ENCODE results near the gene NALCN.

NALCN gene

GRCh38 chr13:101267656-101268055 is 148.7 kb downstream of the NALCN start:
- peak overlapping the region; percentile 55 for H3K4me2 ChIP-seq (ENCODE audit: low read length)
- H3K27me3 ChIP-seq (ENCODE audit: control insufficient read depth, insufficient read depth, low read length), result no peaks in the 10 kb centered on the region
- H3K36me3 ChIP-seq (ENCODE audit: insufficient read depth, low read length), result no peaks in the 10 kb centered on the region
- peaks cover 33% of the 10 kb centered on the region for H3K4me1 ChIP-seq (ENCODE audit: control insufficient read depth, insufficient read depth, low read length)
- no peak overlapping the region for H3K4me3 ChIP-seq (ENCODE audit: low read length)
- no peak overlapping the region for H3K9ac ChIP-seq (ENCODE audit: low read depth, low read length)
- H3K9me3 ChIP-seq (replicated peaks; ENCODE audit: low read length), result no peaks in the 10 kb centered on the region

GRCh38 chr13:101265934-101266333 is 150.4 kb downstream of the NALCN start:
- Histone ChIP-seq H3K27me3 (ENCODE audit: control insufficient read depth, insufficient read depth, low read length) (no peaks in the 10 kb centered on the region), H3K9me3 (replicated peaks; ENCODE audit: low read length) (no peaks in the 10 kb centered on the region), H3K4me3 (ENCODE audit: low read length) (no peak overlapping the region), H3K4me1 (ENCODE audit: control insufficient read depth, insufficient read depth, low read length) (peaks cover 33% of the 10 kb centered on the region), H3K9ac (ENCODE audit: low read depth, low read length) (no peak overlapping the region), H3K4me2 (ENCODE audit: low read length) (no peak overlapping the region), H3K36me3 (ENCODE audit: insufficient read depth, low read length) (no peaks in the 10 kb centered on the region)

- Histone ChIP-seq H3K4me2 (ENCODE audit: low read length) (no peak overlapping the region), H3K36me3 (ENCODE audit: insufficient read depth, low read length) (no peaks in the 10 kb centered on the region), H3K9ac (ENCODE audit: low read depth, low read length) (no peak overlapping the region), H3K27me3 (ENCODE audit: control insufficient read depth, insufficient read depth, low read length) (no peaks in the 10 kb centered on the region), H3K4me1 (ENCODE audit: control insufficient read depth, insufficient read depth, low read length) (peaks cover 33% of the 10 kb centered on the region), H3K4me3 (ENCODE audit: low read length) (no peak overlapping the region), H3K9me3 (replicated peaks; ENCODE audit: low read length) (no peaks in the 10 kb centered on the region)
Measured at GRCh38 chr13:101264931-101265330, 151.4 kb downstream of the NALCN start.

- no peaks in the 10 kb centered on the region for H3K27me3 ChIP-seq (ENCODE audit: control insufficient read depth, insufficient read depth, low read length)
- H3K4me1 ChIP-seq (ENCODE audit: control insufficient read depth, insufficient read depth, low read length), result peaks cover 33% of the 10 kb centered on the region
- H3K4me3 ChIP-seq (ENCODE audit: low read length), result no peak overlapping the region
- H3K9ac ChIP-seq (ENCODE audit: low read depth, low read length), result no peak overlapping the region
- H3K36me3 ChIP-seq (ENCODE audit: insufficient read depth, low read length), result no peaks in the 10 kb centered on the region
- no peak overlapping the region for H3K4me2 ChIP-seq (ENCODE audit: low read length)
- H3K9me3 ChIP-seq (replicated peaks; ENCODE audit: low read length), result no peaks in the 10 kb centered on the region
Measured at GRCh38 chr13:101262306-101262705, 154.0 kb downstream of the NALCN start.

GRCh38 chr13:101258509-101258908 is 157.8 kb downstream of the NALCN start:
- Histone ChIP-seq H3K4me2 (ENCODE audit: low read length) (peak overlapping the region; percentile 70), H3K4me3 (ENCODE audit: low read length) (peak overlapping the region; percentile 20), H3K9ac (ENCODE audit: low read depth, low read length) (peak overlapping the region; percentile 12), H3K36me3 (ENCODE audit: insufficient read depth, low read length) (no peaks in the 10 kb centered on the region), H3K9me3 (replicated peaks; ENCODE audit: low read length) (no peaks in the 10 kb centered on the region), H3K27me3 (ENCODE audit: control insufficient read depth, insufficient read depth, low read length) (no peaks in the 10 kb centered on the region), H3K4me1 (ENCODE audit: control insufficient read depth, insufficient read depth, low read length) (peaks cover 11% of the 10 kb centered on the region)

GRCh38 chr13:101258071-101258470 is 158.2 kb downstream of the NALCN start:
- H3K4me3 ChIP-seq (ENCODE audit: low read length), result peak overlapping the region; percentile 20
- peak overlapping the region; percentile 70 for H3K4me2 ChIP-seq (ENCODE audit: low read length)
- H3K36me3 ChIP-seq (ENCODE audit: insufficient read depth, low read length), result no peaks in the 10 kb centered on the region
- H3K9me3 ChIP-seq (replicated peaks; ENCODE audit: low read length), result no peaks in the 10 kb centered on the region
- H3K4me1 ChIP-seq (ENCODE audit: control insufficient read depth, insufficient read depth, low read length), result peaks cover 11% of the 10 kb centered on the region
- peak overlapping the region; percentile 50 for H3K9ac ChIP-seq (ENCODE audit: low read depth, low read length)
- H3K27me3 ChIP-seq (ENCODE audit: control insufficient read depth, insufficient read depth, low read length), result no peaks in the 10 kb centered on the region

- no peak overlapping the region for H3K4me3 ChIP-seq (ENCODE audit: low read length)
- no peak overlapping the region for H3K9ac ChIP-seq (ENCODE audit: low read depth, low read length)
- H3K4me2 ChIP-seq (ENCODE audit: low read length), result no peak overlapping the region
- H3K36me3 ChIP-seq (ENCODE audit: insufficient read depth, low read length), result no peaks in the 10 kb centered on the region
- no peaks in the 10 kb centered on the region for H3K4me1 ChIP-seq (ENCODE audit: control insufficient read depth, insufficient read depth, low read length)
- H3K9me3 ChIP-seq (replicated peaks; ENCODE audit: low read length), result no peaks in the 10 kb centered on the region
- H3K27me3 ChIP-seq (ENCODE audit: control insufficient read depth, insufficient read depth, low read length), result no peaks in the 10 kb centered on the region
Measured at GRCh38 chr13:101248739-101249514, 167.4 kb downstream of the NALCN start.

GRCh38 chr13:101242720-101243119 is 173.6 kb downstream of the NALCN start:
- H3K4me3 ChIP-seq (ENCODE audit: low read length), result no peak overlapping the region
- no peak overlapping the region for H3K4me2 ChIP-seq (ENCODE audit: low read length)
- H3K4me1 ChIP-seq (ENCODE audit: control insufficient read depth, insufficient read depth, low read length), result no peaks in the 10 kb centered on the region
- no peak overlapping the region for H3K9ac ChIP-seq (ENCODE audit: low read depth, low read length)
- H3K27me3 ChIP-seq (ENCODE audit: control insufficient read depth, insufficient read depth, low read length), result no peaks in the 10 kb centered on the region
- H3K36me3 ChIP-seq (ENCODE audit: insufficient read depth, low read length), result no peaks in the 10 kb centered on the region
- no peaks in the 10 kb centered on the region for H3K9me3 ChIP-seq (replicated peaks; ENCODE audit: low read length)

GRCh38 chr13:101238555-101238954 is 177.8 kb downstream of the NALCN start:
- Histone ChIP-seq H3K27me3 (ENCODE audit: control insufficient read depth, insufficient read depth, low read length) (no peaks in the 10 kb centered on the region), H3K4me2 (ENCODE audit: low read length) (no peak overlapping the region), H3K9me3 (replicated peaks; ENCODE audit: low read length) (no peaks in the 10 kb centered on the region), H3K9ac (ENCODE audit: low read depth, low read length) (no peak overlapping the region), H3K4me1 (ENCODE audit: control insufficient read depth, insufficient read depth, low read length) (no peaks in the 10 kb centered on the region), H3K4me3 (ENCODE audit: low read length) (no peak overlapping the region), H3K36me3 (ENCODE audit: insufficient read depth, low read length) (no peaks in the 10 kb centered on the region)

- Histone ChIP-seq H3K4me3 (ENCODE audit: low read length) (no peak overlapping the region), H3K36me3 (ENCODE audit: insufficient read depth, low read length) (no peaks in the 10 kb centered on the region), H3K9me3 (replicated peaks; ENCODE audit: low read length) (no peaks in the 10 kb centered on the region), H3K9ac (ENCODE audit: low read depth, low read length) (no peak overlapping the region), H3K27me3 (ENCODE audit: control insufficient read depth, insufficient read depth, low read length) (no peaks in the 10 kb centered on the region), H3K4me1 (ENCODE audit: control insufficient read depth, insufficient read depth, low read length) (peaks cover 3% of the 10 kb centered on the region), H3K4me2 (ENCODE audit: low read length) (no peak overlapping the region)
Measured at GRCh38 chr13:101231751-101232428, 184.4 kb downstream of the NALCN start.

GRCh38 chr13:101230271-101230890 is 185.9 kb downstream of the NALCN start:
- Histone ChIP-seq H3K9ac (ENCODE audit: low read depth, low read length) (no peak overlapping the region), H3K4me2 (ENCODE audit: low read length) (no peak overlapping the region)

More at GRCh38 chr13:101230271-101230890, 185.9 kb downstream of the NALCN start:
- Histone ChIP-seq H3K9me3 (replicated peaks; ENCODE audit: low read length) (no peaks in the 10 kb centered on the region), H3K4me3 (ENCODE audit: low read length) (no peak overlapping the region), H3K36me3 (ENCODE audit: insufficient read depth, low read length) (no peaks in the 10 kb centered on the region), H3K4me1 (ENCODE audit: control insufficient read depth, insufficient read depth, low read length) (peaks cover 3% of the 10 kb centered on the region), H3K27me3 (ENCODE audit: control insufficient read depth, insufficient read depth, low read length) (no peaks in the 10 kb centered on the region)
